ENCODE data around the gene OR2C3.
"Not testable (repeated sequence)": the region's sequence is repeated elsewhere in the genome, so short reads cannot be mapped to it uniquely, and the experiment has no call there.

Gene OR2C3

GRCh38 chr1:247536340-247536739 lies at the start of gene OR2C3:
OR2C3 (minus strand) TSS chr1:247536440; CDS start chr1:247532511, 3,929 bp downstream.
- no peak for DNase-seq

GRCh38 chr1:247578946-247579460 lies 42.8 kb upstream of the OR2C3 start:
- no peak for DNase-seq

- no peak for DNase-seq
Measured at GRCh38 chr1:247576514-247576913, 40.3 kb upstream of the OR2C3 start.

GRCh38 chr1:247574664-247575063 lies 38.4 kb upstream of the OR2C3 start:
- DNase-seq, result no peak

GRCh38 chr1:247574236-247574635 lies 38.0 kb upstream of the OR2C3 start:
- no peak for DNase-seq

- no peak for DNase-seq
Measured at GRCh38 chr1:247562198-247562597, 26.0 kb upstream of the OR2C3 start.

- no peak for DNase-seq
Measured at GRCh38 chr1:247561711-247562110, 25.5 kb upstream of the OR2C3 start.

- no peak for DNase-seq
Measured at GRCh38 chr1:247557926-247558674, 21.9 kb upstream of the OR2C3 start.

GRCh38 chr1:247552231-247552630 lies 16.0 kb upstream of the OR2C3 start:
- DNase-seq, result no peak

- DNase-seq, result no peak
Measured at GRCh38 chr1:247551721-247552120, 15.5 kb upstream of the OR2C3 start.

- DNase-seq, result no peak
Measured at GRCh38 chr1:247548769-247549182, 12.5 kb upstream of the OR2C3 start, which contains the start of gene GCSAML. GCSAML (plus strand) TSS chr1:247549134; CDS start chr1:247549192, 58 bp downstream.

GRCh38 chr1:247548092-247548491 lies 11.9 kb upstream of the OR2C3 start:
- DNase-seq, result no peak

GRCh38 chr1:247542811-247543210 lies 6.6 kb upstream of the OR2C3 start:
- DNase-seq, result no peak

GRCh38 chr1:247540581-247540980 lies 4.3 kb upstream of the OR2C3 start:
- no peak for DNase-seq

GRCh38 chr1:247539215-247539614 lies 3.0 kb upstream of the OR2C3 start:
- DNase-seq, result no peak

- DNase-seq, result no peak
Measured at GRCh38 chr1:247538561-247538960, 2.3 kb upstream of the OR2C3 start.

GRCh38 chr1:247535402-247535801 lies 838 bp downstream of the OR2C3 start:
- DNase-seq, result no peak

- no peak for DNase-seq
Measured at GRCh38 chr1:247531937-247532336, 4.3 kb downstream of the OR2C3 start.

GRCh38 chr1:247530785-247531184 lies 5.5 kb downstream of the OR2C3 start:
- DNase-seq, result no peak

GRCh38 chr1:247529771-247530355 lies 6.4 kb downstream of the OR2C3 start:
- no peak for DNase-seq

GRCh38 chr1:247528812-247529474 lies 7.3 kb downstream of the OR2C3 start:
- no peak for DNase-seq

GRCh38 chr1:247521886-247522285 lies 14.4 kb downstream of the OR2C3 start:
- DNase-seq, result not testable (repeated sequence)

- DNase-seq, result no peak
Measured at GRCh38 chr1:247518613-247518891, 17.7 kb downstream of the OR2C3 start.
